Measurements from ENCODE around the gene FADD.
A peak's percentile ranks its signal among the peaks of the same experiment; 100 is the strongest.

Gene FADD

GRCh38 chr11:70230840-70231710 is 28.0 kb downstream of the FADD start:
- TF ChIP-seq CTCF (IDR thresholded peaks at IDR 0.05; ENCODE audit: insufficient read depth, low read depth, low read length, missing control alignments) = no peak
- no peak for DNase-seq (ENCODE audit: low read depth)
- no peak overlapping the region for H3K4me3 ChIP-seq (ENCODE audit: low read length)

- DNase-seq (ENCODE audit: low read depth) = no peak
- no peak overlapping the region for H3K4me3 ChIP-seq (ENCODE audit: low read length)
- TF ChIP-seq CTCF (IDR thresholded peaks at IDR 0.05; ENCODE audit: insufficient read depth, low read depth, low read length, missing control alignments) = no peak
Observed at GRCh38 chr11:70233034-70233433, 29.9 kb downstream of the FADD start.

GRCh38 chr11:70233511-70233934 is 30.4 kb downstream of the FADD start:
- TF ChIP-seq CTCF (IDR thresholded peaks at IDR 0.05; ENCODE audit: insufficient read depth, low read depth, low read length, missing control alignments) = no peak
- DNase-seq (ENCODE audit: low read depth) = peak; percentile 100
- no peak overlapping the region for H3K4me3 ChIP-seq (ENCODE audit: low read length)

GRCh38 chr11:70233962-70234361 is 30.9 kb downstream of the FADD start:
- no peak overlapping the region for H3K4me3 ChIP-seq (ENCODE audit: low read length)
- no peak for DNase-seq (ENCODE audit: low read depth)
- TF ChIP-seq CTCF (IDR thresholded peaks at IDR 0.05; ENCODE audit: insufficient read depth, low read depth, low read length, missing control alignments) = no peak

- no peak overlapping the region for H3K4me3 ChIP-seq (ENCODE audit: low read length)
- DNase-seq (ENCODE audit: low read depth) = no peak
- no peak for TF ChIP-seq CTCF (IDR thresholded peaks at IDR 0.05; ENCODE audit: insufficient read depth, low read depth, low read length, missing control alignments)
Observed at GRCh38 chr11:70240337-70240736, 37.2 kb downstream of the FADD start.

GRCh38 chr11:70241709-70242108 is 38.6 kb downstream of the FADD start:
- H3K4me3 ChIP-seq (ENCODE audit: low read length) = no peak overlapping the region
- TF ChIP-seq CTCF (IDR thresholded peaks at IDR 0.05; ENCODE audit: insufficient read depth, low read depth, low read length, missing control alignments) = no peak
- DNase-seq (ENCODE audit: low read depth) = no peak

GRCh38 chr11:70242885-70243284 is 39.8 kb downstream of the FADD start:
- DNase-seq (ENCODE audit: low read depth) = no peak
- TF ChIP-seq CTCF (IDR thresholded peaks at IDR 0.05; ENCODE audit: insufficient read depth, low read depth, low read length, missing control alignments) = no peak

More at GRCh38 chr11:70242885-70243284, 39.8 kb downstream of the FADD start:
- no peak overlapping the region for H3K4me3 ChIP-seq (ENCODE audit: low read length)
